GM19043 (cell line): ENCODE measurements around the gene CALHM4.

Experiments used
- ATAC-seq: cut with Tn5 transposase; IDR thresholded peaks from one replicate; pipeline ENCODE4 v1.9.1; 2021; ENCODE audit warnings: low read depth; ENCODE audit not compliant: unreplicated experiment

The CALHM4 gene

GRCh38 chr6:116535109-116535508, 18.4 kb upstream of the CALHM4 start:
- no peak for ATAC-seq

DNA sequence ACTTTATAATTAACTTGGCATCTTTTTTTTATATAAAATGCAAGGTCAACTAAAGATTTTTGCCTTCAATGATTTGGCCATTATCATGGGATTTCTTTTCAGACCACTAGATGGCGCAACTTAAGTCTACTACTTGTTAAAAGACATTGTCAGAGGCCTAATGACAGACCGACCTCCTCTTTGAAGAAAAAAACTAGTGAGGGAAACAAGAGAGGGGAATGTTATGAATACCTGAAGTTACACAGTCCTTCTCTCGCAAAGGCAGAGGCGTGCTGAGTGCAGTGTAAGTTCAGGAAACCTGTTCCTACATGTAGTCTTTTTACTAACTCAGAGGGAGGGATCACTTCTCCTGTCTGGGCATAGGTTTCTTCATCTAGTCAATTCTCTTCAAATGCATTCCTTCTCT, 17.3 kb upstream of the CALHM4 start:
- no peak for ATAC-seq

- no peak for ATAC-seq
Measured at GRCh38 chr6:116542426-116542825, 11.1 kb upstream of the CALHM4 start.

GRCh38 chr6:116543149-116543548, 10.4 kb upstream of the CALHM4 start:
- no peak for ATAC-seq

- no peak for ATAC-seq
Measured at GRCh38 chr6:116545651-116546050, 7.9 kb upstream of the CALHM4 start, which contains the start of gene TRAPPC3L. TRAPPC3L (minus strand) TSS chr6:116545684; CDS start chr6:116545514, 170 bp downstream.

DNA sequence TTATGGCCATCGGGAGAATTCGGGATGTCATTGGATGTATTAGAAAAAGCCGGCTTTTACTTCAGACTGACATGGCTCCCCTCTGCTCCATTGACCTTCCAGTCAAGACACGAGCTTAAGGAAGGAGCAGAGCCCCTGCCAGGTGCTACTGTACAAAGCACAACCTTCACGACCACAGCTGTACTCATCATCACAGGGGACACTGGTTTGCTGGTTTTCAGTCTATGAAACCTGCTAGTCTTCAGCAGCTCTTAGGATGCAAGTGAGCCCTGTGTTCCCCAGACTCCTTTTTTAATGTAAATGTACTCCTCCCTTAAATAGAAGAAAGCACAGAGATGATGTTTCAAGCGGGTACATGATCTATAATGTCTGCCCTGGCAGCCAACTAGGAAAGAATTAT, 6.2 kb upstream of the CALHM4 start:
- ATAC-seq: no peak

- ATAC-seq: no peak
Measured at GRCh38 chr6:116550796-116551195, 2.8 kb upstream of the CALHM4 start.

DNA sequence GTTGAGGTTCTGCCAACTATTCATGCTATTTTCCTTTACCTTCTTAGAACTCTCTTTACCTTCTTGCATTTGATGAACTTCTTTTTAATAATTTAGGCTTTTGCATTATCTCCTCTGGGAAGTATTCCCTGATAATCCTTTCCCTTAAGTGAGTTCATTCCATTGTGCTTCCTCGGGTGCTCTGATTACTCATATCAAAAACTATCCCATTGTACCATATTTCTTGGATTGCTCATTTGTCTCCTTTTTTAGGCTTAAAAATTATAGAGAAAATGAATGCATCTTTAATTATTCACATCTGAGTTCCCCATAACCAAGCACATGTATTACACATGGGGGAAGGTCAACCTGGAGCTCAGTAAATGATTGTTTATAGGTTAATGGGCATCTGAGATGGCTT, 2.5 kb downstream of the CALHM4 start:
- ATAC-seq: no peak

GRCh38 chr6:116556814-116557415, 3.4 kb downstream of the CALHM4 start:
- ATAC-seq: no peak

DNA sequence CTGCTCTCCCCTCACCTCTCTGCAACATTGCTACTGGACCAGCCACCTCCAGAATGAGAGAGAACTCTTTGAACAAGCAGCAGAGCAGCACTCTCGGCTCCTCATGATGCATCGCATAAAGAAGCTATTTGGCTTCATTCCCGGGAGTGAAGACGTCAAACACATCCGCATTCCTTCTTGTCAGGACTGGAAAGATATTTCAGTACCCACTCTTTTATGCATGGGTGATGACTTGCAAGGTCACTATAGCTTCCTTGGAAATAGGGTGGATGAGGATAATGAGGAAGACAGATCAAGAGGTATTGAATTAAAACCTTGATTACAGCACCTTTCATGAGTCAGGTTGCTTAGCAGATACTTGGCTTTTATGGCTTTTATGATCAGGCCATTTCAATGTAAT, 4.3 kb downstream of the CALHM4 start:
- no peak for ATAC-seq

GRCh38 chr6:116560130-116560529, 6.6 kb downstream of the CALHM4 start:
- no peak for ATAC-seq

- ATAC-seq: peak; percentile 72
Measured at GRCh38 chr6:116561377-116562018, 7.9 kb downstream of the CALHM4 start.

GRCh38 chr6:116562019-116562403, 8.5 kb downstream of the CALHM4 start:
- ATAC-seq: no peak

DNA sequence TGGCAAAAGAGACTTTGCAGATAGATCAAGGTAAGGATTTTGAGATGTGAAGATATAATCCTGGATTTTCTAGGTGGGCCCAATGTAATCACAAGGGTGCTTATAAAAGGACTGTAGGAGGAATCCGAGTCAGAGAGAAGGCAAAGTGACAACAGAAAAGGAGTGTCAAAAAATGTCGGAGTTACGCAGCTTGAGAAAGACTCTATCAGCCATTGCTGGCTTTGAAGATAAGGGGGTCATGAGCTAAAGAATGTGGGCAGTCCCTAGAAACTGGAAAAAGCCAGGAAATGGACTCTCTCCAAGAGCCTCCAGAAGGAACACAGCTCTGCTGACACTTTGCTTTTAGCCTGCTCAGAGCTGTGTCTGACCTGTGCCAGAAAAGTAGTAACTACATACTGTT, 9.1 kb downstream of the CALHM4 start:
- ATAC-seq: no peak

- ATAC-seq: no peak
Measured at GRCh38 chr6:116563830-116564229, 10.3 kb downstream of the CALHM4 start.

DNA sequence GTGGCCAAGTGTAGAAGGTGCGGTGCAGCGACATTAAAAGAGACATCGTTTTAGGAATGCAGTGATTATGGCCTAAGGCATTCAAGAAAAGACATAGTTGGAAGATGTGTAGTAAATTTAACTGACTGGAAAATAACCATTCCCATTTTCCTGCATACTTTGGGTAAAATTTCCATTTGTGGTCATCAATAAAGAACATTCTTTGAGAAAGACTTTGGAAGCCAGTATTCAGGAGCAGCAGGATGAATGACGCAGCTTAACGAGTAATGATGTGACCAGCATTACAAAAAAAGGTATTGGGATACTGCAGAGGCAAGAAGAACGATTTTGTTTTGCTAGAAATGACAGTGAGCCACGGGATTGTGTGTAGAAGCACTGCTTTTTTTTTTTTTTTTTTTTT, 10.8 kb downstream of the CALHM4 start:
- ATAC-seq: no peak

- no peak for ATAC-seq
Measured at GRCh38 chr6:116564921-116565872, 11.6 kb downstream of the CALHM4 start.

DNA sequence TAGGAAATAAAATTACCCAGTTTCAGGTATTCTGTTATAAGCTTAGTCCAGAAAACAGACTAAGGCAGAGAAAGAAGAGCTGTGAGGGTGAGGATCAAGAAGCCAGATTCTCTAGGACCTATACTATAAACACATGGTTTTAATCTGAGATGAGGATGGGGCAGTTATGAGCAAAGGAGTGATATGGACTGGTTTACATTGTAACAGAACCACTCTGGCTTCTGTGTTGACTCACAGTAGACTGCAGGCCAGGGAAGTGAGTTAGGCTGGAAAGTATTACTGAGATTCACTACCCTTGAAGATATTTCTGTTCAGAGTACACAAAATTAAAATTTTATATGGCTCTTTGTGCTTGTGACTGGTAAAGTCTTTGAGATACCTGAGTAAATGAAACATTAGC, 14.6 kb downstream of the CALHM4 start:
- no peak for ATAC-seq

DNA sequence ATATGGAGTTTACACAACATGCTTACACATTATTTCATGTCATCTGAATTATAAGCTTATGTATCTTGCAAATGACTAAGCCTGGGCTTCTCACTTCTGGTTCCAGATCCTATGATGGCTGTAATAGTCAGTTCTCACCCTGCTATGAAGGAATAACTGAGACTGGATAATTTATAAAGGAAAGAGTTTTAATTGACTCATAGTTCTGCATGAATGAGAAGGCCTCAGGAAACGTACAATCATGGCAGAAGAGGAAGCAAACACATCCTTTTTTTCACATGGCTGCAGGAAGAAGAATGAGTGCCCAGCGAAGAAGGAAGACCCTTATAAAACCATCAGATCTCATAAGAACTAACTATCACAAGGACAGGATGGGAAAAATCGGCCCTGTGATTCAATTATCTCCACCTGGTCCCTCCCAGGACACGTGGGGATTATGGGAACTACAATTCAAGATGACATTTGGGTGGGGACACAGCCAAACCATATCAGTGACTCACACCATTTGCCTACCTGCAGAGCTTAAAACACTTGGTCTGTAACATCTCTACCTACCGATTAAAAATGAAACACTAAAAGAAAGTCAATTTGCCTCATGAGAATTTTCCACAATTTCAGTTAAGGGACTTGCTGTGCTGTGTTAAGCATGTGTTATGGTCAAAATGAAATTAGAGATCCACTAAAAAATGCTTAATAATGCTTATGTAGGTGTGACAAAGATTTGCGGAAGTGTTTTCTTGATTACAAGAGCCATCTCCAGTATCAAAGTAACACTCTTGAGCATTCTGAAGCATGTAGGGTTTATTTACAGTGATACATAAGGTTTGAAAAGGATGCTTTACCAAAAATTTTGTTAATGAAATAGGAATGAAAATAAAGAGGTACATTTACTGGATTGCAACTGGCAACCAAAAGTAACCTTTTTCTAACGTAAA, 15.5 kb downstream of the CALHM4 start:
- no peak for ATAC-seq
